ENCODE data around the gene CAPN11. TPM values are rescaled to one million over a fixed set of nuclear protein-coding genes. Genes with fewer than 3 reads are reported as not detected.

The CAPN11 gene
- total and polyA plus RNA-seq, 9 of the 15 experiments (the other 6 are each of a cell fraction or from before 2014, with no cell fraction given) = 0.03 to 0.61 (median 0.17) TPM; not detected in 1

DNA sequence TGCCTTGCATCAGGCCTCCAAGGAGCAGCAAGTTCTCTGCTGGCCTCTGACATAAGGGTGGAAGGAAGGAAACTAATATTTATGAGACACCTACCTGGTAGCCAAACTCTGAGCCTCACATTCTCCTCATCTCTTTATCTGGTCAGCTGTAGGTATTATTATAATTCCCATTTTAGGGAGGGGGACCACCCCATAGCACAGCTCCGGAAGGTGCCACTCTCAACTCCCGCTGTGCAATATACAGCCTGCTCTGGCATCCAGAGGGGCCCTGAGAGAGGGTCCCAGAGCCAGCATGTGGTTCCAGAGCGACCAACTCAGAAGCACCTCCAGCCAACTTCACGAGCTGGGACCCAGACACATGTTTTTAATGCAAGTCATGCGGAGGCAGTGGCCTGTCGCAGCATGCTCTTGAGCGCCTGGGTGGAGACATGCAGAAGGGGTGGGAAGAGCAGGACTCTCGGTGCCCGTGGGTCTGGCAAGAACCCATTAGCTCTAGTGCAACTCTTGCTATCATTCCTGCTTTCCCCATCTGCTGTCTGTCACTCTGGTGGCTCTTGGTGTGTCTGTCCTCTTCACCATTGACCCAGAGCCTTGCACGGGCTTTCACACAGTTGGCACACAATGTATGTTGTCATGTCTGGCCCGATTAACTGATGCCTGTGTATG lies 43.2 kb downstream of the CAPN11 start (continued):
- TF ChIP-seq RERE (CRISPR knock-in tag; IDR thresholded peaks at IDR 0.05; ENCODE audit: borderline replicate concordance) (no peak), HDAC1 (IDR thresholded peaks at IDR 0.05) (peak in 1 of 2 experiments; percentile 41; a peak in 2 of 4 replicates), FOXJ2 (tag; IDR thresholded peaks at IDR 0.05) (no peak), ERF (CRISPR knock-in tag; IDR thresholded peaks at IDR 0.05) (no peak), C11orf30 (IDR thresholded peaks at IDR 0.05; ENCODE audit: low read depth) (peak; percentile 89), ZNF77 (CRISPR knock-in tag; IDR thresholded peaks at IDR 0.05) (no peak), SLC30A9 (CRISPR knock-in tag; IDR thresholded peaks at IDR 0.05) (no peak), LCOR (CRISPR knock-in tag; IDR thresholded peaks at IDR 0.05) (no peak), ELF1 (tag; IDR thresholded peaks at IDR 0.05) (no peak), XRCC3 (IDR thresholded peaks at IDR 0.05) (no peak), DACH1 (IDR thresholded peaks at IDR 0.05; ENCODE audit: partially characterized antibody) (no peak), ZC3H8 (IDR thresholded peaks at IDR 0.05) (no peak), SIRT6 (IDR thresholded peaks at IDR 0.05; ENCODE audit: low read depth, low read length) (no peak), SRF (CRISPR knock-in tag; IDR thresholded peaks at IDR 0.05) (no peak), ILF3 (IDR thresholded peaks at IDR 0.05; ENCODE audit: borderline replicate concordance) (no peak)
- TF ChIP-seq, protein P1, sequence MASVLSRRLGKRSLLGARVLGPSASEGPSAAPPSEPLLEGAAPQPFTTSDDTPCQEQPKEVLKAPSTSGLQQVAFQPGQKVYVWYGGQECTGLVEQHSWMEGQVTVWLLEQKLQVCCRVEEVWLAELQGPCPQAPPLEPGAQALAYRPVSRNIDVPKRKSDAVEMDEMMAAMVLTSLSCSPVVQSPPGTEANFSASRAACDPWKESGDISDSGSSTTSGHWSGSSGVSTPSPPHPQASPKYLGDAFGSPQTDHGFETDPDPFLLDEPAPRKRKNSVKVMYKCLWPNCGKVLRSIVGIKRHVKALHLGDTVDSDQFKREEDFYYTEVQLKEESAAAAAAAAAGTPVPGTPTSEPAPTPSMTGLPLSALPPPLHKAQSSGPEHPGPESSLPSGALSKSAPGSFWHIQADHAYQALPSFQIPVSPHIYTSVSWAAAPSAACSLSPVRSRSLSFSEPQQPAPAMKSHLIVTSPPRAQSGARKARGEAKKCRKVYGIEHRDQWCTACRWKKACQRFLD (CRISPR knock-in tag; IDR thresholded peaks at IDR 0.05) = no peak
- TF ChIP-seq, protein P2, sequence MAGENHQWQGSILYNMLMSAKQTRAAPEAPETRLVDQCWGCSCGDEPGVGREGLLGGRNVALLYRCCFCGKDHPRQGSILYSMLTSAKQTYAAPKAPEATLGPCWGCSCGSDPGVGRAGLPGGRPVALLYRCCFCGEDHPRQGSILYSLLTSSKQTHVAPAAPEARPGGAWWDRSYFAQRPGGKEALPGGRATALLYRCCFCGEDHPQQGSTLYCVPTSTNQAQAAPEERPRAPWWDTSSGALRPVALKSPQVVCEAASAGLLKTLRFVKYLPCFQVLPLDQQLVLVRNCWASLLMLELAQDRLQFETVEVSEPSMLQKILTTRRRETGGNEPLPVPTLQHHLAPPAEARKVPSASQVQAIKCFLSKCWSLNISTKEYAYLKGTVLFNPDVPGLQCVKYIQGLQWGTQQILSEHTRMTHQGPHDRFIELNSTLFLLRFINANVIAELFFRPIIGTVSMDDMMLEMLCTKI (IDR thresholded peaks at IDR 0.05; ENCODE audit: partially characterized antibody) = no peak
- TF ChIP-seq, protein P3, sequence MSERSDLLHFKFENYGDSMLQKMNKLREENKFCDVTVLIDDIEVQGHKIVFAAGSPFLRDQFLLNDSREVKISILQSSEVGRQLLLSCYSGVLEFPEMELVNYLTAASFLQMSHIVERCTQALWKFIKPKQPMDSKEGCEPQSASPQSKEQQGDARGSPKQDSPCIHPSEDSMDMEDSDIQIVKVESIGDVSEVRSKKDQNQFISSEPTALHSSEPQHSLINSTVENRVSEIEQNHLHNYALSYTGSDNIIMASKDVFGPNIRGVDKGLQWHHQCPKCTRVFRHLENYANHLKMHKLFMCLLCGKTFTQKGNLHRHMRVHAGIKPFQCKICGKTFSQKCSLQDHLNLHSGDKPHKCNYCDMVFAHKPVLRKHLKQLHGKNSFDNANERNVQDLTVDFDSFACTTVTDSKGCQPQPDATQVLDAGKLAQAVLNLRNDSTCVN (CRISPR knock-in tag; IDR thresholded peaks at IDR 0.05) = no peak
- TF ChIP-seq, protein P4, sequence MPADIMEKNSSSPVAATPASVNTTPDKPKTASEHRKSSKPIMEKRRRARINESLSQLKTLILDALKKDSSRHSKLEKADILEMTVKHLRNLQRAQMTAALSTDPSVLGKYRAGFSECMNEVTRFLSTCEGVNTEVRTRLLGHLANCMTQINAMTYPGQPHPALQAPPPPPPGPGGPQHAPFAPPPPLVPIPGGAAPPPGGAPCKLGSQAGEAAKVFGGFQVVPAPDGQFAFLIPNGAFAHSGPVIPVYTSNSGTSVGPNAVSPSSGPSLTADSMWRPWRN (IDR thresholded peaks at IDR 0.05; ENCODE audit: low read depth) = no peak

Data from K562 (cell line).